Measurements from ENCODE around the gene KCNK7.

Gene KCNK7

GRCh38 chr11:65547446-65548125 is 48.0 kb downstream of the KCNK7 start:
- DNase-seq: no peak
- intact Hi-C loops (cut with DNase I): no loop called here

GRCh38 chr11:65546217-65546958 is 49.2 kb downstream of the KCNK7 start:
- peak in 6 of 10 donors; percentile 38 to 95 (median 53) for DNase-seq
- intact Hi-C loops (cut with DNase I): no loop called here

GRCh38 chr11:65545853-65546216 is 49.8 kb downstream of the KCNK7 start:
- intact Hi-C loops (cut with DNase I): no loop called here
- no peak for DNase-seq
